Prostate gland (tissue), 2 donors: ENCODE data around the gene JAKMIP2. TPM values are rescaled to one million over a fixed set of nuclear protein-coding genes. Genes with fewer than 3 reads are reported as not detected.
"Not testable (repeated sequence)": the region's sequence is repeated elsewhere in the genome, so short reads cannot be mapped to it uniquely, and the experiment has no call there.

ENCODE experiments used
- DNase-seq: peaks from one replicate; pipeline ENCODE4 v3.0.0-alpha.2; 2019; ENCODE audit warnings: low spot score
- H3K27ac ChIP-seq, 2 donors: fragments of 200-600 bp; sonication (generic); 2 replicates each; pipeline ENCODE4 v1.5.1; 2017 to 2019
- H3K27me3 ChIP-seq: fragments of 200-600 bp; sonication (generic); replicated peaks from 2 replicates; pipeline ENCODE4 v1.5.1; 2019; ENCODE audit not compliant: insufficient read depth
- H3K36me3 ChIP-seq, 2 donors: fragments of 200-600 bp; sonication (generic); 1 replicate in 1 of 2; 2 replicates in 1 of 2; pipeline versions ENCODE4 v1.5.1 to v1.8.1; 2017 to 2019
- H3K4me1 ChIP-seq: fragments of 200-600 bp; sonication (generic); replicated peaks from 2 replicates; pipeline ENCODE4 v1.5.1; 2019
- H3K4me3 ChIP-seq, 2 donors: fragments of 200-600 bp; sonication (generic); 2 replicates each; pipeline ENCODE4 v1.5.1; 2017 to 2019
- H3K9me3 ChIP-seq: fragments of 200-600 bp; sonication (generic); 2 replicates; pipeline ENCODE4 v1.5.1; 2017
- POLR2A ChIP-seq: fragments of 450-650 bp; IDR thresholded peaks from one replicate; pipeline ENCODE4 v1.6.1; 2016; ENCODE audit warnings: antibody characterized with exemption, mild to moderate bottlenecking
- POLR2AphosphoS5 ChIP-seq: sonication (generic); formaldehyde crosslinking; IDR thresholded peaks from one replicate; pipeline ENCODE4 v1.6.1; 2017; ENCODE audit warnings: antibody characterized with exemption
- WGBS: methylation state at CpG from one replicate; pipeline ENCODE4 v1.1.5; 2018; 5-methylcytosine and 5-hydroxymethylcytosine counted together
- intact Hi-C: fragments of 100-400 bp; cut with DNase I; formaldehyde crosslinking; loops from one replicate; pipeline ENCODE4 v1.14.2; 2022
- total RNA-seq, 2 donors: library from RNA; depleted of rRNA; stranded (reverse); fragments of >200 nt; gene quantifications; one replicate each; pipeline ENCODE4 v1.1.0, GENCODE V29; 2016
- TF ChIP-seq, protein P1 (sequence below), 4 experiments: fragments of 200-600 bp in 2 of 4; fragments of 450-650 bp in 2 of 4; sonication (generic) in 2 of 4; IDR thresholded peaks; 1 replicate in 3 of 4; 2 replicates in 1 of 4; pipeline ENCODE4 v1.5.1; 2016 to 2019; ENCODE audit warnings: antibody characterized with exemption in 4 of 4, mild to moderate bottlenecking in 2 of 4, moderate library complexity in 2 of 4

JAKMIP2 gene
- total RNA-seq, 2 donors from 2014 or later, result 0.85 to 1.2 TPM

DNA sequence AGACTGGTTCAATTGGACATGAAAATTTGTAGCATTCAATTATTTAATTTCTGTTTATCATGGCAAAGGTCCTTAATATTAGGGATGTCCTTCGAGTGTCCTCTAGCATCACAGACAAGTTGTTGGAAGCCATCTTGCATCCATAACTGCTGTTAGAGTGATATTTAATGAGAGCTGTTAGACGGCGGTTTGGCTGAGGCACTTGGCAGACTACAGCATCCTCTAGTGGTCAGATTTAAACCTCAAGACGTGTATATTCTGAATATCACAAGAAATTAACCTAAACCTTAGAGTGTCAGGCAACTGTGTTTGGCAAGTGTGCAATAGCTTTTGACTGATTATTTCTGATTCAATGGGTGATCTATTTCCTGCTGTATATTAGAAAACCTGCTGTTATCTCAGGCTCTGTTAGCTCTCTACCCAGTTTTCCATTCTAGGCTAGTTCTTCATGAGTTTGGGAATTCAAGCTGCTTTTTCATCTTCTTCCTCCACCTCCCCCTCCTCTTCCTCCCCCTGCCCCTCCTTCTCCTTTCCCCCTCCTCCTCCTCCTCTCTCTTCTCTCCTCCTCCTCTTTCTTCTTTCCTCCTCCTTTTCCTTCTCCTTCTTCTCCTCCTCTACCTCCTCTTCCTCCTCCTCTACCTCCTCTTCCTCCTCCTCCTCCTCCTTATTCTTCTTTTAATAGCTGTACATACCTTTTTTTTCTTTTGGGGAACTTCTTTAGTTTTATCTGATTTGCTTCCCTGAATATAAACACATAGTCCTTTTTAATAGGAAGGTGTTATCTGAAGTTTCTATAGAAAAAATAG, 40.4 kb upstream of the JAKMIP2 start:
- peak; percentile 32 for DNase-seq
- intact Hi-C loops, result loop anchor here (1.0 kb wide), 1 partner anchor 195 kb away; no protein-coding TSS in a partner anchor
- H3K27ac ChIP-seq, result no peak overlapping the region
- WGBS, result 5% methylated on average over 4 of the region's 4 CpGs
- no peaks in the 10 kb centered on the region for H3K27me3 ChIP-seq
- H3K9me3 ChIP-seq, result no peaks in the 10 kb centered on the region
- no peak overlapping the region for H3K4me3 ChIP-seq
- H3K36me3 ChIP-seq, result no peaks in the 10 kb centered on the region
- no peaks in the 10 kb centered on the region for H3K4me1 ChIP-seq
- no peak for TF ChIP-seq POLR2AphosphoS5
- TF ChIP-seq, protein P1, sequence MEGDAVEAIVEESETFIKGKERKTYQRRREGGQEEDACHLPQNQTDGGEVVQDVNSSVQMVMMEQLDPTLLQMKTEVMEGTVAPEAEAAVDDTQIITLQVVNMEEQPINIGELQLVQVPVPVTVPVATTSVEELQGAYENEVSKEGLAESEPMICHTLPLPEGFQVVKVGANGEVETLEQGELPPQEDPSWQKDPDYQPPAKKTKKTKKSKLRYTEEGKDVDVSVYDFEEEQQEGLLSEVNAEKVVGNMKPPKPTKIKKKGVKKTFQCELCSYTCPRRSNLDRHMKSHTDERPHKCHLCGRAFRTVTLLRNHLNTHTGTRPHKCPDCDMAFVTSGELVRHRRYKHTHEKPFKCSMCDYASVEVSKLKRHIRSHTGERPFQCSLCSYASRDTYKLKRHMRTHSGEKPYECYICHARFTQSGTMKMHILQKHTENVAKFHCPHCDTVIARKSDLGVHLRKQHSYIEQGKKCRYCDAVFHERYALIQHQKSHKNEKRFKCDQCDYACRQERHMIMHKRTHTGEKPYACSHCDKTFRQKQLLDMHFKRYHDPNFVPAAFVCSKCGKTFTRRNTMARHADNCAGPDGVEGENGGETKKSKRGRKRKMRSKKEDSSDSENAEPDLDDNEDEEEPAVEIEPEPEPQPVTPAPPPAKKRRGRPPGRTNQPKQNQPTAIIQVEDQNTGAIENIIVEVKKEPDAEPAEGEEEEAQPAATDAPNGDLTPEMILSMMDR (IDR thresholded peaks at IDR 0.05), result peak; percentile 65 to 90 (median 78)
- no peak for TF ChIP-seq POLR2A

DNA sequence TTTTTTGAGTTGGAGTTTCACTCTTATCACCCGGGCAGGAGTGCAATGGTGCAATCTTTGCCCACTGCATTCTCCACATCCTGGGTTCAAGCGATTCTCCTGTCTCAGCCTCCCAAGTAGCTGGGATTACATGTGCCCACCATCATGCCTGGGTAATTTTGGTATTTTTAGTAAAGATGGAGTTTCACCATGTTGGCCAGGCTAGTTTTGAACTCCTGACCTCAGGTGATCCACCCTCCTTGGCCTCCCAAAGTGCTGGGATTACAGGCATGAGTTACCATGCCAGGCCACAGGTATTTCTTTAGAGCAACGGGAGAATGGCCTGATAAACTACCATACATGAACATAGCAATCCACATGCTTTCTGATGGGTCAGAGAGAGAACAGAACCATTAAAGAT, 39.7 kb upstream of the JAKMIP2 start:
- not testable (repeated sequence) for H3K27ac ChIP-seq, H3K4me1 ChIP-seq, H3K27me3 ChIP-seq, H3K9me3 ChIP-seq, H3K36me3 ChIP-seq, H3K4me3 ChIP-seq, DNase-seq
- 88% methylated on average over 3 of the region's 3 CpGs for WGBS
- intact Hi-C loops, result loop anchor here (1.0 kb wide), 1 partner anchor 194 kb away; no protein-coding TSS in a partner anchor

- Histone ChIP-seq H3K9me3 (no peaks in the 10 kb centered on the region), H3K4me1 (no peaks in the 10 kb centered on the region), H3K27me3 (no peaks in the 10 kb centered on the region), H3K36me3 (no peaks in the 10 kb centered on the region), H3K27ac (no peak overlapping the region), H3K4me3 (no peak overlapping the region)
- intact Hi-C loops, result loop anchor here (1.0 kb wide), 1 partner anchor 193 kb away; no protein-coding TSS in a partner anchor
- WGBS, result 89% methylated on average over 5 of the region's 5 CpGs
- DNase-seq, result no peak
- TF ChIP-seq POLR2A (no peak), POLR2AphosphoS5 (no peak)
- TF ChIP-seq, protein P1 (IDR thresholded peaks at IDR 0.05), result no peak
Observed at GRCh38 chr5:147821766-147822165, 39.2 kb upstream of the JAKMIP2 start.

GRCh38 chr5:147819261-147819770, 36.8 kb upstream of the JAKMIP2 start:
- no peak for DNase-seq

DNA sequence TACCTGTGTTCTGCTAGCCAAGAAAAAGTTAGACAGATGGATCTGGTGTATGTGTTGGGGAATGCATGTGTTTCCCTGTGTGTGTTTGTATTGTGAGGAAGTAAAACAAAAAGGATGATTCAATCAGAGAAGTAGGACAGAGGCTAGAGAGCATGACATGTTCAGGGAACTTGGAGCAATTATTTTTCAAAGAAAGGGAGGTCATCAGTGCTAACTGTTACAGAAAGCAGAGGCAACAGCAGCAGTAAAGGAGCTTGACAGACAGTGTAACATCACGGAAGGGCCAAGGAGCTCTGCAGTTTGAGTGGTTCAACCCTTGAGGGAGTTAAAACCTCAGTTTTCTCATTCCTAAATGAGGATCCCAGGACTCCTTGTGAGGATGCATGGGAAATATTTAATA, 35.8 kb upstream of the JAKMIP2 start:
- DNase-seq, result no peak
- intact Hi-C loops, result no loop called here
- WGBS, result 84% methylated on average over 1 of the region's 1 CpG
- TF ChIP-seq, protein P1 (IDR thresholded peaks at IDR 0.05), result no peak
- TF ChIP-seq POLR2A (no peak), POLR2AphosphoS5 (no peak)
- H3K9me3 ChIP-seq, result no peaks in the 10 kb centered on the region
- no peak overlapping the region for H3K4me3 ChIP-seq
- no peaks in the 10 kb centered on the region for H3K4me1 ChIP-seq
- H3K27me3 ChIP-seq, result no peaks in the 10 kb centered on the region
- no peaks in the 10 kb centered on the region for H3K36me3 ChIP-seq
- no peak overlapping the region for H3K27ac ChIP-seq

More at GRCh38 chr5:147819261-147819770, 36.8 kb upstream of the JAKMIP2 start:
- 36% methylated on average over 1 of the region's 1 CpG for WGBS
- Histone ChIP-seq H3K4me1 (no peaks in the 10 kb centered on the region), H3K4me3 (no peak overlapping the region), H3K9me3 (no peaks in the 10 kb centered on the region), H3K27me3 (no peaks in the 10 kb centered on the region), H3K27ac (no peak overlapping the region), H3K36me3 (no peaks in the 10 kb centered on the region)
- intact Hi-C loops, result no loop called here
- no peak for TF ChIP-seq POLR2AphosphoS5
- TF ChIP-seq, protein P1 (IDR thresholded peaks at IDR 0.05), result no peak
- TF ChIP-seq POLR2A, result no peak
